22Rv1 (cell line): Measurements from ENCODE around the gene GPAM.

Experiments used
- CTCF ChIP-seq: fragments of 450-650 bp; IDR thresholded peaks from 2 replicates; pipeline ENCODE4 v1.5.1; 2017; ENCODE audit warnings: mild to moderate bottlenecking
- ZFX ChIP-seq: fragments of 450-650 bp; IDR thresholded peaks from 2 replicates; pipeline ENCODE4 v1.6.1; 2017; ENCODE audit warnings: antibody characterized with exemption, borderline replicate concordance

GRCh38 chr10:112202561-112203241 lies 19.1 kb upstream of the GPAM start:
- TF ChIP-seq CTCF, result no peak
- no peak for TF ChIP-seq ZFX
